ENCODE results near the gene ARPC4.

DNA sequence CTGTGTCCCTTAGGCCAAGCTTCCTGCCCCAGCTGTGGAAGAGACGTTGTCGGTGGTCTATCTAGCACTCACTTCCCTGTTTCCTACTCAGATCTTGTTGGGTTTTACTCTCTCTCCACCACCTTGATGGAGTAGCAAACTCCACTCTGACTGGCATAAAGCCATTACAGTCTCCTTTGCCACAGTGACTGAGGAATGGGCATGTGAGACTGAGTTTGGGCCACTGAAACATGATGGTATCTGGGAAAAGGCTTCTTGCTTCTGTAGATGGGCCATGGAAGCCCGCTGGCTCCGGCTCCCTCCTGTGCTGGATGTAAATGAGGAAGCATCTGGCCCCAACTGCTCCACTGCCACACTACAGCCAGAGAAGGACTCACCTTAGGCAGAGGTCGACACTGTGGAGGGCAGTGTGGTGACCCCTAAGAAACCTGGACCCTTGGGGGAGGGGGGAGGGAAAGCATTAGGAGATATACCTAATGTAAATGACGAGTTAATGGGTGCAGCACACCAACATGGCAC is 13.7 kb upstream of the ARPC4 start:
- TF ChIP-seq POLR2A (IDR thresholded peaks at IDR 0.05; ENCODE audit: extremely low read depth, insufficient read length) (no peak), MYC (IDR thresholded peaks at IDR 0.05; ENCODE audit: low read depth, low read length) (no peak)
- TF ChIP-seq, protein P1, sequence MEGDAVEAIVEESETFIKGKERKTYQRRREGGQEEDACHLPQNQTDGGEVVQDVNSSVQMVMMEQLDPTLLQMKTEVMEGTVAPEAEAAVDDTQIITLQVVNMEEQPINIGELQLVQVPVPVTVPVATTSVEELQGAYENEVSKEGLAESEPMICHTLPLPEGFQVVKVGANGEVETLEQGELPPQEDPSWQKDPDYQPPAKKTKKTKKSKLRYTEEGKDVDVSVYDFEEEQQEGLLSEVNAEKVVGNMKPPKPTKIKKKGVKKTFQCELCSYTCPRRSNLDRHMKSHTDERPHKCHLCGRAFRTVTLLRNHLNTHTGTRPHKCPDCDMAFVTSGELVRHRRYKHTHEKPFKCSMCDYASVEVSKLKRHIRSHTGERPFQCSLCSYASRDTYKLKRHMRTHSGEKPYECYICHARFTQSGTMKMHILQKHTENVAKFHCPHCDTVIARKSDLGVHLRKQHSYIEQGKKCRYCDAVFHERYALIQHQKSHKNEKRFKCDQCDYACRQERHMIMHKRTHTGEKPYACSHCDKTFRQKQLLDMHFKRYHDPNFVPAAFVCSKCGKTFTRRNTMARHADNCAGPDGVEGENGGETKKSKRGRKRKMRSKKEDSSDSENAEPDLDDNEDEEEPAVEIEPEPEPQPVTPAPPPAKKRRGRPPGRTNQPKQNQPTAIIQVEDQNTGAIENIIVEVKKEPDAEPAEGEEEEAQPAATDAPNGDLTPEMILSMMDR (IDR thresholded peaks at IDR 0.05; ENCODE audit: low read depth, low read length): no peak
- TF ChIP-seq, protein P2, sequence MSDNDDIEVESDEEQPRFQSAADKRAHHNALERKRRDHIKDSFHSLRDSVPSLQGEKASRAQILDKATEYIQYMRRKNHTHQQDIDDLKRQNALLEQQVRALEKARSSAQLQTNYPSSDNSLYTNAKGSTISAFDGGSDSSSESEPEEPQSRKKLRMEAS (IDR thresholded peaks at IDR 0.05; ENCODE audit: low read depth, low read length): no peak
